Esophagus squamous epithelium (tissue), 5 donors: ENCODE measurements around the gene MCL1. TPM values are rescaled to one million over a fixed set of nuclear protein-coding genes. Genes with fewer than 3 reads are reported as not detected.

Source experiments
- DNase-seq: peaks from one replicate; lab custom pipeline; 2025; lab: John Stamatoyannopoulos, UW
- H3K27ac ChIP-seq, 4 donors: fragments of 200-600 bp; sonication (generic); one replicate each; pipeline ENCODE4 v1.5.1; 2016 to 2019; ENCODE audit warnings: mild to moderate bottlenecking in 1 of 4
- H3K27me3 ChIP-seq, 4 donors: fragments of 200-600 bp; sonication (generic); 1 replicate in 3 of 4; 2 replicates in 1 of 4; pipeline versions ENCODE4 v1.5.1 to v1.6.0; 2017 to 2021; ENCODE audit warnings: antibody characterized with exemption in 1 of 4
- H3K36me3 ChIP-seq, 3 donors: fragments of 200-600 bp; sonication (generic); one replicate each; pipeline ENCODE4 v1.5.1; 2016 to 2019
- H3K4me1 ChIP-seq, 3 donors: fragments of 200-600 bp; sonication (generic); one replicate each; pipeline ENCODE4 v1.5.1; 2017 to 2019
- H3K4me3 ChIP-seq, 4 donors: fragments of 200-600 bp; sonication (generic); 1 replicate in 3 of 4; 2 replicates in 1 of 4; pipeline ENCODE4 v1.5.1; 2016 to 2019; ENCODE audit warnings: mild to moderate bottlenecking in 2 of 4, moderate library complexity in 1 of 4
- H3K9me3 ChIP-seq, 3 donors: fragments of 200-600 bp; sonication (generic); one replicate each; pipeline ENCODE4 v1.5.1; 2016 to 2019
- CTCF ChIP-seq, 6 experiments: fragments of 450-650 bp in 4 of 6; fragments of 200-600 bp in 2 of 6; sonication (generic) in 2 of 6; IDR thresholded peaks; one replicate each; pipeline ENCODE4 v1.5.1; 2016 to 2019; ENCODE audit warnings: antibody characterized with exemption in 6 of 6, mild to moderate bottlenecking in 4 of 6, moderate library complexity in 4 of 6
- POLR2A ChIP-seq, 4 donors: fragments of 450-650 bp; IDR thresholded peaks; one replicate each; pipeline ENCODE4 v1.6.1; 2017; ENCODE audit warnings: antibody characterized with exemption in 4 of 4, mild to moderate bottlenecking in 4 of 4, moderate library complexity in 3 of 4
- WGBS, 2 donors: methylation state at CpG; one replicate each; pipeline ENCODE4 v1.1.5; 2018; 5-methylcytosine and 5-hydroxymethylcytosine counted together
- intact Hi-C: fragments of 100-400 bp; cut with DNase I; formaldehyde crosslinking; loops from one replicate; pipeline ENCODE4 v1.15.0; 2022
- total RNA-seq, 4 donors: library from RNA; depleted of rRNA; stranded (reverse); fragments of >200 nt; gene quantifications; one replicate each; pipeline ENCODE4 v1.1.0, GENCODE V29; 2016
- donor health status: DM: yes; HTN: yes; CAD: no.

The MCL1 gene
- total RNA-seq, 4 donors from 2014 or later, result 167 to 256 (median 216) TPM

- Histone ChIP-seq H3K9me3 (no peaks in the 10 kb centered on the region), H3K4me3 (peak overlapping the region; percentile 92 to 99 (median 96)), H3K4me1 (peaks cover 11 to 34% (median 13%) of the 10 kb centered on the region in 3 donors), H3K27me3 (no peaks in the 10 kb centered on the region), H3K27ac (peak overlapping the region; percentile 98 to 100 (median 99)), H3K36me3 (peaks cover 0 to 35% (median 19%) of the 10 kb centered on the region in 3 donors)
- intact Hi-C loops, result no loop called here
- 64 to 71% methylated on average over 11 to 13 of the region's 15 CpGs for WGBS, 2 donors
- no peak for DNase-seq
- TF ChIP-seq POLR2A (IDR thresholded peaks at IDR 0.05) (no peak), CTCF (IDR thresholded peaks at IDR 0.05) (no peak)
These were observed 684 bp upstream of the MCL1 start for GRCh38 chr1:150579945-150580642.

GRCh38 chr1:150578272-150579109 lies 919 bp downstream of the MCL1 start:
- intact Hi-C loops, result no loop called here
- Histone ChIP-seq H3K9me3 (no peaks in the 10 kb centered on the region), H3K4me3 (peak overlapping the region; percentile 92 to 99 (median 96)), H3K4me1 (peaks cover 24 to 50% (median 27%) of the 10 kb centered on the region in 3 donors), H3K27me3 (no peaks in the 10 kb centered on the region), H3K27ac (peak overlapping the region; percentile 98 to 100 (median 99)), H3K36me3 (peaks cover 9 to 45% (median 30%) of the 10 kb centered on the region in 3 donors)
- WGBS, 2 donors, result 0 to 1% methylated on average over 22 to 35 of the region's 50 CpGs
- TF ChIP-seq CTCF (IDR thresholded peaks at IDR 0.05) (peak in 1 of 6 experiments; percentile 6), POLR2A (IDR thresholded peaks at IDR 0.05) (peak in 2 of 4 donors; percentile 32 to 54)
- no peak for DNase-seq

- intact Hi-C loops, result no loop called here
- no peak for TF ChIP-seq POLR2A (IDR thresholded peaks at IDR 0.05)
- TF ChIP-seq CTCF (IDR thresholded peaks at IDR 0.05), result no peak
- 1% methylated on average over 11 of the region's 11 CpGs for WGBS, 2 donors
- H3K27ac ChIP-seq, result peak overlapping the region; percentile 98 to 100 (median 99)
- DNase-seq, result no peak
- peak overlapping the region; percentile 92 to 99 (median 96) for H3K4me3 ChIP-seq
- peaks cover 30 to 58% (median 34%) of the 10 kb centered on the region in 3 donors for H3K4me1 ChIP-seq
- H3K27me3 ChIP-seq, result no peaks in the 10 kb centered on the region
- H3K9me3 ChIP-seq, result no peaks in the 10 kb centered on the region
- peaks cover 9 to 52% (median 37%) of the 10 kb centered on the region in 3 donors for H3K36me3 ChIP-seq
These were observed 1.7 kb downstream of the MCL1 start for GRCh38 chr1:150577557-150578271.

- peaks cover 9 to 60% (median 40%) of the 10 kb centered on the region in 3 donors for H3K36me3 ChIP-seq
- no peaks in the 10 kb centered on the region for H3K27me3 ChIP-seq
- no peak for TF ChIP-seq CTCF (IDR thresholded peaks at IDR 0.05)
- peak in 1 of 4 donors; percentile 18 for TF ChIP-seq POLR2A (IDR thresholded peaks at IDR 0.05)
- intact Hi-C loops, result no loop called here
- peak overlapping the region; percentile 98 to 100 (median 99) for H3K27ac ChIP-seq
- peak overlapping the region; percentile 92 to 99 (median 96) for H3K4me3 ChIP-seq
- no peaks in the 10 kb centered on the region for H3K9me3 ChIP-seq
- WGBS, 2 donors, result 2 to 20% methylated on average over 2 of the region's 2 CpGs
- DNase-seq, result no peak
- peaks cover 30 to 65% (median 39%) of the 10 kb centered on the region in 3 donors for H3K4me1 ChIP-seq
These were observed 2.4 kb downstream of the MCL1 start for GRCh38 chr1:150576794-150577556.
